SW480 (cell line): ENCODE results near the gene KCNK1.
"Not testable (repeated sequence)": the region's sequence is repeated elsewhere in the genome, so short reads cannot be mapped to it uniquely, and the experiment has no call there.

Source experiments
- DNase-seq: peaks from one replicate; pipeline ENCODE4 v3.0.0-alpha.2; 2016; ENCODE audit warnings: low spot score

Gene KCNK1

DNA sequence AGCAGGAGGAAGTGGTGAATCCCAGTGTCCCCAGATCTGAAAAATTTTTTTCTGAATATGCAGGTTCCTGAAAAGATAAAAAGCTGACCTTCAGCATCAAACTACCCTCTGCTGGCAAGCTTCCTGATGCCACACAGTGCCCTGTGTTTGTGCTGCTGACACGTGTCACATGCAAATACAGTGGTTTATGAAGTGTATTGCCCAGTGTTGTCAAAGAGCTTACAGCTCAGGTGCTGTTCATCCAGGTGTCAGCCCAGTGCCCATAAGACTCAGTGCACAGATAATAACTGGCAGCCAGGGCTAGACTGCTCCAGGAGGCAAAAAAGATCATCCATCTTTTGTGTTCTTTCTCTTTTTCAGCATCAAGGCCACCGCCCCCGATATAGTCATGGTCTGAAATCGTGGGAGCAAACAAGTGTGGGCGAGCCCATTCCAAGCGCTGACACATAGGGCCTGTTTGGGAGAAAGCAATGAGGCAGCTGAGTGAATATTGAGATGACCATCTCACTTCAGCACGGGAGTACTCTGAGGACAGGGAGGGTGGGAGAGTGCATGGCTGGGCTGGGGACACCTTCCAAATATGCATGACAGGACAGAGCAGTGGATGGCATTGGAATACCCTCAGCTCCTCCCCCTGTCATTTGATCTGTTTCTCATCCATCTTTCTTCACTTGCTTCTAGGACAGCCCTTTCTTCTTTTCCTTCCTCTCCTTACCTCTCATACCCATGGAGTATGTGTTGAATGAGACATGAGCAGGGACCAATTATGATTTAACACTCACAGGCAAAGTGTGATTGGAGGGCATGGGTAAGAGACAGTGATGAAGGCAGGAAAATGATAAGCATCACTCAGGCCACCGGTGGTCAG is 6.4 kb upstream of the KCNK1 start:
- no peak for DNase-seq

DNA sequence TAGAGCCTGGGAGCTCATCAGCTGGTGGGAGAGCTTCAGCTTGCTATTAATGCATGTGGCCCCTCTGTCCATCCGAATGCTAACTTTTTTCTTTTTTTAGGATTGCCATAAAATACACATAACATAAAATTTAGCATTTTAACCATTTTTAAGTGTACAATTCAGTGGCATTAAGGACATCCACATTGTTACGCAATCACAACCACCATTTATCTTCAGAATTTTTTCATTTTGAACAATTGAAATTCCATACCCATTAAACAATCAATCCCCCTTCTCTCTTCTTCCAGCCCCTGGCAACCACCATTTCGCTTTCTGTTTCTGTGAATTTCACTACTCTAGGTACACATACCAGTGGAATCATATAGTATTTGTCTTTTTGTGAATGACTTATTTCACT is 4.9 kb upstream of the KCNK1 start:
- DNase-seq = no peak

DNA sequence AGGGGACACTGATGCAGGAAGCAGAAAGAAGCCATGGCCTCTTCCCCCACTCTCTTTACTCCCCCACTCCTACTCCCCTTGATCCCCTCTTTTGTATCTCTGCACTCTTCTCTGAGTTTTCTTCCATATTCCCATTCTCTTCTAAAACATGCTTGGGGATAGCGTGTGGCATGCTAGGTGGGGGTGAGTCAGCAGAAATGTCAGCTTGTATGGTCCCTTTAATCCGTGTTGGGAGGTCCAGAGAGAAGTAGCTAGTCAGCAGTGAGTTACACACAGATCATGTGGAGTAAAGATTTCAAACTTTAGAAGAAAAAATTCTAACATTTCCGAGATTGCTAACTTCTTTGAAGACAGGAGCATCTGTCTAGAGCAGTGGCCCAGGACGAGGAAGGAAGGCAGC is 4.0 kb upstream of the KCNK1 start:
- DNase-seq = no peak

DNA sequence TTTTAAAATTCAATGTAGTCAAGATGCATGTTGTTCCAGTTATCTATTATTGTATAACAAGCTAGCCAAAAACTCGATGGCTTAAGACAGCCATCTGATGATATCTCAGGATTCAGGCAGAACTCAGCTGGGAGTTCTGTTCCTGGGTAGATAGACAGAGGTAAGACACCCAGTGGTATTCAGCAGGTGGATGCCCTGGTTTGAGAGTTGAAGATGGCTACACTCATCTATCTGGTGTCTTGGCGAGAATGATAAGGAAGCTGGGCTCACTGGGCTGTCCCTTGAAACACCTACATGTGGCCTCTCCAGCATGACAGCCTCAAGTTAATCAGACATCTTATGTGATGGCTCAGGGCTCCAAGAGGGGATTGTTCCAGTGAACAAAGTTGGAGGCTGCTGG is 3.3 kb upstream of the KCNK1 start:
- DNase-seq = no peak

DNA sequence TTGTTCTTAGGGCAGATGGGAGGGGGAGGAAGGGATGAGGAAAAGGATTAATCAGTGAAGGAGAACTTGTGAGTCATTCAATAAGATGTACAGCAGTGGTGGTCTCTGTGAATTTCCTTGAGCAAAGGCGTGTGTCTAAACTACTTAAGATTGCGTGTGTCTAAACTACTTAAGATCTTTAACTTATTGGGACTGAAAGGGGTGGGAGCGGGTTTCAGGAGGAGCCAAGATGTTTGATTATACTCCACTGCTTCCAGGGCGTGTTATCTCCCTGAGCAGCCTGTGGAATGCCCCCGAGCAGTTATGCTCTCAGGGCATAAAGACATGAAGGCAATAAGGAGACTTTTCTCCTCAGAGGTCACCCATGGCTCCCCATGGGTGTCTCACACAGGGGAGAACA is 2.5 kb upstream of the KCNK1 start:
- not testable (repeated sequence) for DNase-seq

DNA sequence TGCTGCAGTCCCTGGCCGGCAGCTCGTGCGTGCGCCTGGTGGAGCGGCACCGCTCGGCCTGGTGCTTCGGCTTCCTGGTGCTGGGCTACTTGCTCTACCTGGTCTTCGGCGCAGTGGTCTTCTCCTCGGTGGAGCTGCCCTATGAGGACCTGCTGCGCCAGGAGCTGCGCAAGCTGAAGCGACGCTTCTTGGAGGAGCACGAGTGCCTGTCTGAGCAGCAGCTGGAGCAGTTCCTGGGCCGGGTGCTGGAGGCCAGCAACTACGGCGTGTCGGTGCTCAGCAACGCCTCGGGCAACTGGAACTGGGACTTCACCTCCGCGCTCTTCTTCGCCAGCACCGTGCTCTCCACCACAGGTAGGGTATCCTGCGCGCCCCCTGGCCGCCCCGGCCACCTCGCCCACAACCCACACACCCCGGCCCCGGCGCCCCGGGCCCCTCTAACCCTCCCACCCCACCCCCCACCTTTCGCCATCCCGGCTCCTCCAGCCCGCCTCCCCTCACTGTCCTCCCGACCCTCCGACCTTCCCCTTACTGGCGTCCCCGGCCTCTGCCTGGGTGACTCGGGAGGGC is 352 bp downstream of the KCNK1 start:
- peak; percentile 54 for DNase-seq

DNA sequence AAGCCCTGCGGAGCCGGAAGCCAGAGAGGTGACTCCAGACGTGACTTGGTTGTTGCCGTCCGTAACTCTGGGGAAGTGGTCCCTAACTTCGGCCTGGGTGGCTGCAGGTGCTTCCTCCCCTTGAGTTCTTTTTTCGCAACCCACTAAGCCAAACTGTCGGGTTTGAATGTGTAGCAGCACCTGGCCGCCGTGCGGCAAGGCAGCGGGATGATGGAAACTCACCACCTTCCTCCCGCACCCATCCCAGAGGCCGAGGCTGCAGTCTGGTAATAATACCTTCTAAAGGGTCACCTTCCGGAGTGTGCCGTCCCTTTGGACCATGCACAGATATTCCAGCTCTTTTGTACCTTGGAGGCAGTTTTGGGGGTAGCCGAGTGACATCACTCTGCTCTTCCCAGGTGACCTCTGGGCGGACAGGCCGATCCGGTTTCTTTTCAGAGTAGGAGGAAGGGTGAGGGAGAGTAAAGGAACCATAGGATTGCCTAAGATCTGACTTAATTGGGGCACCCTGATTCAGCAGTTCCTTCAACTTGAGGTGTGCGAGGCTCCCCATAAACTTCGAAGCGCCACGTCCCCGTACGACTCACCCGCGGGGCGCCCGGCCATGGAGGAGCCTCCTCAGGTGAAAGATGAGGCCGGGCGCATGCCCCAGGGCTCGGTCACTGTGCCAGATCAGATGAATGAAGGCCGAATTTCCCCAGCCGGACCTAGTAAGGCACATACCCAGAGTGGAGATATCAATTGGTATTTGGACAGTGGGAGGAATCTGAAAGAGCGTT is 1.0 kb downstream of the KCNK1 start:
- DNase-seq = no peak

DNA sequence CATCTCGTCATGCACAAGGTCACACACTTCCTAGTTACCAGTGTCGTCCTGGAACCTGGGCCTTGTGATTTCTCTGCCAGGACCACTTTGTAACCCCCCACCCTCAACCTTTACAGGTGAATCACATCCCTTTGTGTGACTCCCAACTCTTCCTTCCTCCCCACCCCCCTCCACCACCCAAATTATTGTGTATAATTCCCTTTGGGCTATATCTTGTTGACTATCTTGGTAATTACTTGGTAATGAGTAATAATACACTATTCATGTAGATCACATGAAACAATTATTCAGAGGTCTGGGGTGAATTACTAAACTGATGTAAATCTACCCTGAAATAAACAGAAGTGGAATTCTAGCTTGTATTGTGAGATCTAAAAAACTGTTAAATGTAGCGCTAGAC is 1.7 kb downstream of the KCNK1 start:
- no peak for DNase-seq

DNA sequence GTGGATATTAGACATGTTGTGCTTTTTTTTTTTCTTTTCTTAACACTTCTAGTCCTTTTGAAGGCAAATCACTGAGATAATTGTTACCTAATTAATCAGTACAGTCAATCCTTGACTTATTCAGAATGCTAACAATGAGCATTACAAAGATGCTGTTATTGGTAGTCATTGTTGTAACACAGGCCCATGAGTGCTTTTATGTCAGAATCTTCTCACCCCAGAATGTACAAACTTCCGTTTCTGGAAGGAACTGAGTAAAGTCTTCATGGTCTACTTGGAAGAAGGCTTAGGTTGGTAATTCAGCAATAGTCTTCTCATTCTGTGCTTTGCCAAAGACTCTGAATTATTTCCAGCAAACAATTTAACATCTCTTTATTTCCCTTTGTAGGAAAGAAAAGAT is 3.1 kb downstream of the KCNK1 start:
- DNase-seq = no peak

DNA sequence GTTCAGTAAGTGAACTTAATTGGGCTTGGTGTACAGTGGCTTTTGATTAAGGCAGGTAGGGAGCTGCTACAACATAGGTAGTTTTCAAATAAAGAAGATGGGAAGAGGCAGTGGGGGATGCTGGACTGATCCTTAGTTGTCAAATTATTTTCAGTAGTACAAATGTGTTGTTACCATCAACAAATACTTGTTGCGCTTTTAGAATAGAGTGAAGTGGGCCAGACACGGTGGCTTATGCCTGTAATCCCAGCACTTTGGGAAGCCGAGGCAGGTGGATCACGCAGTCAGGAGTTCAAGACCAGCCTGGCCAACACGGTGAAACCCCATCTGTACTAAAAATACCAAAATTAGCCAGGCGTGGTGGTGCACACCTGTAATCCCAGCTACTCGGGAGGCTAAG is 5.5 kb downstream of the KCNK1 start:
- not testable (repeated sequence) for DNase-seq

DNA sequence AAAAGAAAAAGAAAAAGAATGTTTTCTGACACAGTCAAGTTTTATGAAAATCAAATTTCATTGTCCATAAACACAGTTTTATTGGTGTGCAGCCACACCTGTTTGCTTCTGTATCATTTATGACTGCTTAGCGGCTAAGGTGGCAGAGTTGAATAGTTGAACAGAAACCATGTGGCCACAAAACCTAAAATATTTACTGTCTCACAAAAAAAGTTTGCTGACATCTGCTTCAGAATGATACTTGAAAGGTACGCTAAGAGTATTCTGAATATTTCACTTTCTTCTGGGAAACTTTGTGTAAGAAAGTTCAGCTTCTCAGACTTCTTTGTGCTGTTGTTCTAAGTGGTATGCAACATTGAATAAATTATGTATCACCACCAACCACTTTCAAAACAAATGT is 6.2 kb downstream of the KCNK1 start:
- no peak for DNase-seq

DNA sequence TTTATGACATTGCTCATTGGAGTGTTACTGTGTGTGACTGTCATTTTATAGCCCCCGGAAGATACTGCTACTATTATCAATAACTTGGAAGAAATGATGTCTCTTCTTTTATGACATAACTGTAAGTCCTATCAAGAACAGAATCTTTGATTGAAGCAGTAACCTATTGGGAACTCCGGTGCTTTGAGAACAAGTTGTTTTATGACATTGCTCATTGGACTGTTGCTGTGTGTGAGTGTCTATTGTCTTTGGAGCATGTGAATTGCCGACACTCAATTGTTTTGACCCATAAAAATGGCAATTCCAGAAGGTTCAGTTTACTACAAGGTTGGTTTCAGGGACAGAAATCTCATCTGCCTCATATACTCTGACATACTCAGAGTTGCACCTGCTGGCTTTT is 8.0 kb downstream of the KCNK1 start:
- DNase-seq = no peak

DNA sequence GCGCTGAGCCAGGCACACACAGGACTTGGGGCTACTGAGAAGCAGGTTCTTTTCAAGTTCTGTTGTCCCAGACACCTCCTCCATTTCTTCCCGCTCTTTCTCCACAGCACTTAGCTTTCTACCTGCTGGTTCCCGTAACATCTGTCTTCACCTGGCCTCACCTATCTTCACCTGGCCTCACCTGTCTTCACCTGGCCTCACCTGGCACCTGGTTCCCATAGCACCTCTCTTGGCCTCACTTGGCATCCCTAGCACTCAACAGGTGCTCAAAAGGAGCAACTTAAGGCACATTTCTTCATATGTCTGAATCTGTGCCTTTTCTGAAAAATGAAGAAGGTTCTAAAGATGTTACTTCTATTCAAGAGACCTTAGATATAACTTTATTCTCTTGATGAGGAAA is 10.4 kb downstream of the KCNK1 start:
- no peak for DNase-seq

DNA sequence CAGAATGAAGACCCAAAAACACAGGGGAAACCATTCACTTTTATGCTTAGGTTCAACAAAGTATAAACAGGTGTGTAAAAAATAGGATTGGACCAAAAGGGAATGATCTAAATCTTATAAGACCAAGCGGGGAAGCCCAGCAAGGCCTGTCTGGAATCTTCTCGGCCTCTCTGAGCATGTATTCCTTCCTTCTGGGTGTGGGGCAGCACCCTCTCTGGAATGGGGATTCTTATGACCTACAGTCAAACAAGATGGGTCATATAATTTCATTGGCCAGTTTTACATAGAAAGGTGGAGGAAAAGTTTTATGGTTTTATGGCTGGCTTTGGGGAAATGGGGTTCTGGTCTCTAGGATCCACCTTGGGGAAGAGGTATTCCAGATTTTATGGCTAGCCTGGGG is 11.2 kb downstream of the KCNK1 start:
- DNase-seq = no peak

DNA sequence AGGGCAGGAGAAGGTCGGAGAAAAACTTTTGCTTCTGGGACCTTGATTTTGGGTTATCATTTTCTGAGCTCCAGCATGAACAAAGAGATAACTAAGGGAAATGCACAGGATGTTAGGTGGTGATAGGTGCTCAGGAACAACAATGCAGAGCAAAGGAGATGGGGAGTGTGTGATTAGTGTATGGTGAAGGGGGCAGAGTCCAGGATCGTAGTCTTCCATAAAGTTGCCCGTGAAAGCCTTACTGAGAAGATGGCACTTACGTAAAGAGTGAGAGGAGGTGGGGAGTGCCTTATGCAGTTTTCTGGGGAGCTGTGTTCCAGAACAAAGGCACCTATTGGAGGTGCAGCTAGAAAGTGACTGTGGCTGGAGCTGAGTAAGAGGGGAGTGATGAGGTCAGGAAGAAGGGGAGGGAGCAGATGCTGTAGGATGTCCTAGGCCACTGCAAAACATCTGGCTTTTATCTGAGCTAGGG is 11.6 kb downstream of the KCNK1 start:
- DNase-seq = no peak

DNA sequence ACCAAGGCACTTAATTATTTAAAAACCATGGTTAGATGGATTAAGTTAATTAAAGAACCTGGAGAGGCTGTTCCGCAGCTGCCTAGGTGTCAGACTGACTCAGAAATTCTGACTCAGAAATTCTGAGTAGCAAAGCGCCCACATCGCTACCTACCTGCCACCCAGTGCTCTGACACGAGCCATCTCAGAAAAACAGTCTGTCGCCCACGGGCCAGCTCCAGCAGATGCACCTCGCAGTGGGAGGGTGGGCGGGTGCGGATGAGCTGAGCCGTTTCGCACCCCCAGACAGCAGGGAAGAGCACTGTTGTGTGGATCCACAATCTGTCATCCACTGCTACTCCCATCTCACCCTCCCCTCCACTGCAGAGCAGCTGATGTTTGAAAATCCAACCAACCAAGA is 13.5 kb downstream of the KCNK1 start:
- DNase-seq = no peak

DNA sequence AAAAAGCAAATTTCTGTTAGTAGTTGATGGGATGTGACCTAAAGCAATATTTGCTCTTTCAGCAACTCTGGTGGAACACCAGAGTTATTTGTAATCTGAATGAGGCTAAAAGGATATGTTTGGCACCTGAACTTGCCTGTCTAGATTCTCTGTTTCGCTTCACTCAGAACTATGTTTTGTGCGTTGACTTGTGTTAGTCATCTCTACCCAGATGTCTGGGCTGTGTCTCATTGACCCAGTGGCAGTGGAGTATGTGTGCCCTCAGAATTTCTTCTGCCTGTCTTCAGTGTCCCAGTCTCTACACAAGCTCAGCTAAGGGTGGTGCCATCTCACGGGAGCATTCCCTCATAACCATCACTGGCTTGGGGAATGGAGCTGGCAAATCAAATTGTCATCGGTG is 13.9 kb downstream of the KCNK1 start:
- DNase-seq = no peak

DNA sequence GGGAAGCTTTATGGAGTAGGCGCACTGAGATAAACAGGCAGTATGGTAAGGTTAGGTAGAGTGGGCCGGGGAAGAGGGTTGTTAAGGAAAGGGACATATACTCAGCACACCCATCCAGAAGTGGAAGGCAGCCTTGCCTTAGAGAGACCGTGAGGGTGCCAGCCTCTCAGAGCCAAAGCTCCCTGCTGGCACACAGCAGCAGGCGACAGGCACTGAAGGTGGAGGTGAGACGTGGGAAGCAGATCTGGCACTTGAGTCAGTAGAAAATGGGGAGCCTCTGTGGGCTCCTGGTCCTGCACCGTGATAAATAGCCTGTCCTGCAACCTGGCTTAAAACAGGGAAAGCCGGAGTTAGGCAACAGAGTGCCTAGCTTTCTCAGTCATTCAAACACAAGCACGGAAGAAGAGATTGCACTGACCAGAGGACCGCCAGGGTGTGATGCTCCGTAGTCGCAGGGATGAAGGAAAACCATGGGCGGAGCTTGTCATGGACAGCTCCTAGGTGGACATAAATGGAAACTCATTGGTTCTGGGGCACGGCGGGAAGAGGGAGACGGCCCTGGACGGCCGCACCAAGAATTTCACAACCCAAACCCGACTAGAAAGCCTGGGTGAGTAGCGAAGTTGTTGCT is 15.5 kb downstream of the KCNK1 start:
- DNase-seq = no peak

DNA sequence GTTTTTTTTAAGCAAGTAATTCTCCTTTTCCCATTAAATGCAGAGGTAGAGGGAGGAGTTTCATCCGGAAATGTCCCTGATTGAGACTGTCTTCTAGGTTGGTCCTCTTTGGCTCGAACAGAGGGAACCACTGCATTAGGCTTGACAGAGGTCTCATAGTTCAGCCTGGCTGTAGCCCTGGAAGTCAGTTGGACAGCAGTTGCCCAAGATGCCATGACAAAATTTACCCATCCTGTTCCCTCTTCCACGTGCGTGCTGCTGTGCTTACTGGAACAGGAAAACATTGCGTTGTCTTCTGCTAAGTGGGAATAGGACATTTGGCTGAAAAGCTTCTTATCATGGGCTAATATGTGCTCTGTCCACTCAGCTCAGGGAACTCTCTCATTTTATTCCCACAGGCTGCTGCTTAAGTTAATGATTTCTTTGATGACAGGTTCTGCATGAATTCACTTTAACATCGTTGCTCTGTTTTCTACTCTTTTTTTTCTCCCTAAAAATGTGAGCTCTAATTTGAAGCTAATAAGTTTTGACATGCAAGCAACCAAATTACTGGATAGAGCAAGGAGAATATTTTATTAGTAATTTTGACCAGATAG is 18.0 kb downstream of the KCNK1 start:
- no peak for DNase-seq

DNA sequence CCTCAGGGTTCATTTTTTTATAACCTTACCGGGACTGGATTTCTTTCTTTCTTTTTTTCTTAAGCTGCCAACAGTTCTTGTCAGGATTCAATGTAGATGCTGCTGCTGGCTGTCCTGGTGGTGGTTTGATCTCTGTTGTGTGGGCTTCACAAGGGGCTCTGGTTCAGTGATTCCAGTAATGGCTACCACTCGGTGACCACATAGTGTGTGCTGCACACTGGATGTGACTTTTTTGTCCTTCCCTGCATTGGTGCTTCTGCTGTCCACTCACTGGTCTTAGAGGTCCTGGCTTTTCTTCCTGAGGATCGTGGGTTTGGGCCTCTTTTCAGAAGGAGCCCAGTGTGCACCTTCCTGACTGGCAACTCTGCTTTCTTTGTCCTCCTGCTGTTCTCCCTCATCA is 18.5 kb downstream of the KCNK1 start:
- DNase-seq = no peak

DNA sequence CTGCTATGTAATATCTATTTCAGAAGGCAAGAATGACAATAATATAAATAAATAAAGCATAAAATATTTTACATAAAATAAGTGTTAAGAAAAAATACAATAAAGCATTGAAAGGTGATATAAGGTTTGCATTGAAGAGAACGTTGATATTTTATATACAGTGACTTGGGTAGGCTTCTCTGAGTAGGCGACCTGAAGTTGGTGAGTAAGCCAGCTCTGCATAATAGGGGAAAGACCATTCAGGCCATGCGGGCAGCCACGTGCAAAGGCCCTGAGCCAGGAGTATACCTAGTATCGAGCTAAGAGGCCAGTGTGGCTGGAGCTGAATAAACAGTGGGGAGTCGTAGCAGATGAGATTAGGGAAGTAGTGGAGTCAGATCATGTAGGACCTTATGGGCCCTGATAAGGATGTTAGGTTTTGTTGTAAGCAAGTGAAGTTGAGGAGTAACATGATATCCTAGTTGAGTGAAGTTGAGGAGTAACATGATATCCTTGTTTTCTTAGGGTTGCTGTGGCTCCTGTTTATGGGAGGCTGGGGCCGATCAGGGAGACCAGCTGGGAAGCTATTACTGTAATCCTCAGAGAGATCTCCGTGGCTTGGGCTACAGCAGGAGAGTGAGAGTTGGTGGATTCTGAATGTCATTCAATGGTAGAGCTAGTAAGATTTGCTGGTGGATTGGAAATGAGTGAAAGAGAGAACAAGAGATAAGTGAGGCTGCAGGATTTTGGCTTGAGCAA is 22.0 kb downstream of the KCNK1 start:
- DNase-seq = no peak

DNA sequence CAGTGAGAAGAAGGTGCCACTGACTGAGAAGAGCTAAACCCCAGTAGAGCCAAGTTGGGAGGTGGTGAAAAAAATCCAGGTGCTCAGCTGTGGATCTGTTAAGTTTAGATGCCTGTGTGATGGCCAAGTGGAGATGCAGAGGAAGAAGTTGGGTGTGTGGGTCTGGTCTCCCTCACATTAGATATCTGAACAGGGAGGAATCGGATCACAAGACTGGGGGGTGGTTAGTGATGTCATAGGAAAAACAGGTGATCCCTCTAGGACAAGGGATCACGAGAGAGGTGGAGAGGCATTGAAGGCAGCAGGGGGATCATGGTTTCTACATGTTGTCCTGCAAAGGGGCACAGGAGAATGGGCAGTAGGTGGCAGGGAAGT is 22.6 kb downstream of the KCNK1 start:
- no peak for DNase-seq
